Right kidney (tissue), 1 donor: ENCODE data around the gene EHMT1.
"Not testable (repeated sequence)": the region's sequence is repeated elsewhere in the genome, so short reads cannot be mapped to it uniquely, and the experiment has no call there.

Experiments
- DNase-seq: peaks from one replicate; pipeline ENCODE4 v3.0.0-alpha.2; 2016

EHMT1 gene

GRCh38 chr9:137614631-137615386, 4.0 kb upstream of the EHMT1 start:
- no peak for DNase-seq

- DNase-seq = no peak
These were observed 3.4 kb upstream of the EHMT1 start for GRCh38 chr9:137615387-137615871.

DNA sequence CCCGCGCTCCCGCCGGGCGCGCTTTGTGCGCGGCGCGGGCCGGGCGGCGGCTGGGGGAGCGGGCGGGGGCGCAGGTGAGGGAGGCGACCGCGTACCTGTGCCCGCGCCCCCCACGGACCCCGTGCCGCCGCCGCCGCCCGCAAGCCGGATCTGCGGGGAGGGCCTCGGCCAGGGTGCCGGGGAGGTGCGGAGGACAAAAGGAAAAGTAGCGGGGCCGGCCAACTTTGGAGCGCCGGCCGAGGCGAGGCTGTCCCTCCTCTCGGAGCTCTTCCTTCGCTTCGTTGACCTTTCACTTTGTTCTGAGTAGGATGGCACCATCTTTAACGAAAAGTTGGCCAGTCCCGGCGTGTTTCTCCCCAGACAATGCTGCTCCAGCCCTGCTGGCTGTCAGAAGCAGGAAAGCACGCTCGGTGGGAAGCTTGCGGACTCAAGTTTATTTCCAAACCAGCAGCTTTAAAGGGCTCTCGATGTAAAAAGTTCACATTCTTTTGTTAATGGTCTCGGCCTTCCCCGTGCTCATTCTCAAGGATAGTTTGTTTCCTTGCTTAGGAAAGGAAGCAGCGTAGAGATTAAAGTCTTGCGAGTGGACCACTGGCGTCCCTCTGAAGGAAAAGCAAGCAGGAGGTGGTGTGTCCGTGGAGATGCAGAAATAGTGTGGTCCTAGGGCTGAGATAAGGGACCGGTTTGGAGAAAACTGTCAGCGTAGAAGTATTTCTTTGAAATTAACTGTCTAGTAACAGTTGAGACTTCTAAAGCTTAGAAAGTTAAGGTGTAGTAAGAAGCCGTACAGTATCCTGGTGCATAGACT, 639 bp downstream of the EHMT1 start:
- DNase-seq = peak; percentile 76

GRCh38 chr9:137620048-137620405, 1.2 kb downstream of the EHMT1 start:
- DNase-seq = no peak

- DNase-seq = no peak
These were observed 1.8 kb downstream of the EHMT1 start for GRCh38 chr9:137620581-137620980.

GRCh38 chr9:137621131-137621757, 2.4 kb downstream of the EHMT1 start:
- no peak for DNase-seq

GRCh38 chr9:137622211-137622610, 3.4 kb downstream of the EHMT1 start:
- not testable (repeated sequence) for DNase-seq

DNA sequence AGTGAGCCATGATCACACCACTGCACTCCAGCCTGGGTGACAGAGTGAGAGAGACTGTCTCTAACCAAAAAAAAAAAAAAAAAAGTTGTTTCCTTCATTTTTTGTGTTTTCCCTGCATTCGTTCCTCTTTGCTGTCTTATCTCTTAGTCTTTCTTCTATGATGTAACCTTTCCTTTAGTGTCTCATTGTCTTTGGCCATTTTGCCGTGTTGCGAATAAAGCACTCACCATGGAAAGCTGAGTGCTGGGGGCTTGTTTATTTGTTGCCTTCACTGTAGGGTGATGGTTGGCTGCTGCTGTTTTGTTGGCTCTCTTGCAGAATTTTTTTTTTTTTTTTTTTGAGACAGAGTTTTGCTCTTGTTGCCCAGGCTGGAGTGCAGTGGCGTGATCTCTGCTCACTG, 7.7 kb downstream of the EHMT1 start:
- DNase-seq = no peak

- DNase-seq = not testable (repeated sequence)
These were observed 8.6 kb downstream of the EHMT1 start for GRCh38 chr9:137627406-137627805.

DNA sequence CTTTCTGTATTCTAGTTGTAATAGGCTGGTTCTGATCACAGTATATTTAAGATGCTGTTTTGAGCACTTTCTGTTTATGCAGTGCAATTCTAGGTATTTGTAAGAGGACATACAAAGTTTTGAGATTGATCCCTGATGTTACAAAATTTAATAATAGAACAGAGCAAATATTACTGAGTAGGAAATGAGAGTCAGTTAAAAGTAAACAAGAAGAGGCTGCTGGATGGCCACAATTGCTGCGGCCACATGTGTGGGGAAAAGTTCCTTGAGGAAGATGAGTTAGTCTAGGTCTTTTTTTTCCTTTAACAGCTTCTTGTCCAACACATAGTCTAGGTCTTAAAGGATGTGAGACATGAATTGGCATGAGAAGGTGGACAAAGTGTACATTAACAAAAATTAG, 11.3 kb downstream of the EHMT1 start:
- DNase-seq = no peak

GRCh38 chr9:137630679-137631078, 11.9 kb downstream of the EHMT1 start:
- DNase-seq = no peak

- no peak for DNase-seq
These were observed 12.8 kb downstream of the EHMT1 start for GRCh38 chr9:137631345-137632229.

GRCh38 chr9:137632230-137633161, 13.7 kb downstream of the EHMT1 start:
- DNase-seq = no peak

- DNase-seq = no peak
These were observed 15.2 kb downstream of the EHMT1 start for GRCh38 chr9:137634016-137634415.

DNA sequence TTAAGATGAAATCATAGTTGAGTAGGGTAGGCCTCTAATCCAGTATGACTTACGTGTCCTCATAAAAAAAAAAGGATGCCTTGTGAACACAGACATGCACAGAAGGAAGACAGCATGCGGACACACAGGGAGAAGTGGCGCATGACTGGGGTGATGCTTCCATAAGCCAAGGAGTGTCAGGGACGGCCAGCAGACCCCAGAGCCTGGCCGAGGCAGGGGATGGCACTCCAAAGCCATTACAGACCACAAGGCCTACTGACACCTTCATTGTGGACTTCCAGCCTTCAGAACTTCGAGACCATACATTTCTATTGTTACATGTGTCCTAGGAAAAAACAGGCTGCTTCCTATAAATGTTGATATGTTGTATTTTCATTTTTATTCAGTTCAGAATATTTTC, 19.9 kb downstream of the EHMT1 start:
- no peak for DNase-seq

DNA sequence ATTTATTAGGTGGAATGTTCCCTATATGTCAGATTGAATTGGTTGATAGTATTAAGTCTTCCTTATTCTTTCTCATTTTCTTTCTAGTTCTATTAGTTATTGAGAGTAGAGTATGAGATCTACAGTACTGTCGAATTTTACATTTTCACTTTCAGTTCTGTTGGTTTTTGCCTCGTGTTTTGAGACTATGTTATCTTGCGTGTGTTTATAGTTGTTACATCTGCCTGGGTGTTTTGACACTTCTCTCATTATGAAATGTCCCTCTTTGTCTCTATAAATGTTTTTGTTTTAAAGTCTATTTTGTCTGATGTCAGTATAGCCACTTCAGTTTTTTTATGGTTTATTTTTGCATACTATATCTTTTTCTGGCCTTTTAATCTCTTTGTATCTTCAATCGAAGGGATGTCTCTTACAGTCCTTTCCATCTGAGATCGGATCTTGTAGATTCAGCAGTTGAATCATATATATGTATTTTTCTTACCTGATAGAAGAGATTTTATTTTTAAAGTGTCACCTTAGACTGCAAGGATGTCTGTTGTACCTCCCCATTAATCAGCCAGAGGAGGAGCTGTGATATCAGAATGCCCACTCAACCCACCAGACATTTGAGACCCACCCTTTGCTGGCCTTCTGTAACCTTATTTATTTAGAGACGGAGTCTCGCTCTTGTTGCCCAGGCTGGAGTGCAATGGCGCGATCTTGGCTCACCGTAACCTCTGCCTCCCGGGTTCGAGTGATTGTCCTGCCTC, 20.7 kb downstream of the EHMT1 start:
- no peak for DNase-seq

DNA sequence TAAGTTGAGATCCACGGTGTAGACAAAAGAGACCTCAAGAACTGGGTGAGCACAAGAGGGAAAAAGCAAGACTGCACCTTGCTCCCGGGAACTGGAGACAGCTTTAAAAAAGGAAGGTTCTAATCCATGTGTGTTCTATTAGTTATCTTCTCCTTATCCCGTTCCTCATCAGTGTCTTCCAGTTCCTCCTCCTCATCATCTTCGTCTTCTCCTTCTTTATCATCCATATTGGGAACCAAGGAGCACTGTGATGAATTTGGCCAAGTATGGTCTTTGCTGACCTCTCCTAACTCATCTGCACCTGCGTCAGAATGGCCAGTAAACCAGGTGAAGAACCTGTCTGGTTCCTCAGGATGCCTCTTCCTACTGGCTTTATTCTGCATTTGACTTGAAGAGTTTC, 22.1 kb downstream of the EHMT1 start:
- no peak for DNase-seq

GRCh38 chr9:137642118-137642601, 23.4 kb downstream of the EHMT1 start:
- DNase-seq = no peak

GRCh38 chr9:137642892-137643291, 24.1 kb downstream of the EHMT1 start:
- no peak for DNase-seq

- DNase-seq = no peak
These were observed 25.1 kb downstream of the EHMT1 start for GRCh38 chr9:137643921-137644320.
